Measurements from ENCODE around the gene PROSER1.

PROSER1 gene

DNA sequence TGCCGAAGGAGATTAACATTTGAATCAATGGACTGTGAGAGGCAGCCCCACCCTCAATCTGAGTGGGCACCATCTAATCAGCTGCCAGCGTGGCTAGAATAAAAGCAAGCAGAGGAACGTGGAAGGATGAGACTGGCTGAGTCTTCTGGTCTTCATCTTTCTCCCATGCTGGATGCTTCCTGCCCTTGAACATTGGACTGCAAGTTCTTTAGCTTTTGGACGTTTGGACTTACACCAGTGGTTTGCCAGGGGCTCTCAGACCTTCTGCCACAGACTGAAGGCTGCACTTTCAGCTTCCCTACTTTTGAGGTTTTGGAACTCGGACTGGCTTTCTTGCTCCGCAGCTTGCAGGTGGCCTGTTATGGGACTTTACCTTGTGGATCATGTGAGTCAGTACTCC is 15.1 kb upstream of the PROSER1 start:
- Histone ChIP-seq H3K79me1 (ENCODE audit: low read depth, low read length) (no peaks in the 10 kb centered on the region), H2BK12ac (ENCODE audit: low read length) (no peak overlapping the region), H3K23ac (ENCODE audit: low read depth, low read length, poor library complexity) (no peak overlapping the region), H2AFZ (ENCODE audit: low read length) (no peak overlapping the region), H2BK120ac (ENCODE audit: low read depth, low read length) (no peak overlapping the region), H4K8ac (ENCODE audit: low read depth, low read length) (no peak overlapping the region), H2AK5ac (ENCODE audit: low read depth, low read length) (no peak overlapping the region), H3K27ac (replicated peaks; ENCODE audit: low read length) (no peak overlapping the region), H3K18ac (ENCODE audit: low read length) (no peak overlapping the region), H3K36me3 (replicated peaks in 1 of 2; ENCODE audit: control insufficient read depth in 2 of 2, insufficient read depth in 2 of 2, low read length in 2 of 2) (peaks cover 0 to 40% of the 10 kb centered on the region in 2 donors), H3K4me2 (ENCODE audit: insufficient read depth, low read length, poor library complexity, severe bottlenecking) (no peak overlapping the region), H3K4ac (ENCODE audit: low read length) (no peak overlapping the region), H3K4me3 (ENCODE audit: low read length in 2 of 2) (no peak overlapping the region), H3K9me3 (replicated peaks in 1 of 2; ENCODE audit: control insufficient read depth in 2 of 2, insufficient read depth in 1 of 2, low read depth in 1 of 2, low read length in 2 of 2) (no peaks in the 10 kb centered on the region), H3K9ac (ENCODE audit: low read depth, low read length, poor library complexity) (no peak overlapping the region), H3K14ac (ENCODE audit: low read length) (no peak overlapping the region), H2BK15ac (ENCODE audit: low read length) (no peak overlapping the region), H4K91ac (ENCODE audit: low read depth, low read length, poor library complexity) (no peak overlapping the region), H3K27me3 (ENCODE audit: control insufficient read depth in 3 of 3, insufficient read depth in 3 of 3, low read depth in 1 of 3, low read length in 3 of 3) (no peaks in the 10 kb centered on the region), H3K4me1 (ENCODE audit: control insufficient read depth in 2 of 2, insufficient read depth in 1 of 2, low read depth in 1 of 2, low read length in 2 of 2) (peaks cover 0 to 4% of the 10 kb centered on the region in 2 donors), H2BK5ac (ENCODE audit: low read length) (no peak overlapping the region)
- no CpG with 5 or more reads among the region's 6 CpGs for WGBS, 2 donors (ENCODE audit: extremely low coverage in 2 of 2, insufficient read length in 2 of 2, insufficient replicate concordance in 1 of 2)
- DNase-seq (ENCODE audit: low spot score): no peak

DNA sequence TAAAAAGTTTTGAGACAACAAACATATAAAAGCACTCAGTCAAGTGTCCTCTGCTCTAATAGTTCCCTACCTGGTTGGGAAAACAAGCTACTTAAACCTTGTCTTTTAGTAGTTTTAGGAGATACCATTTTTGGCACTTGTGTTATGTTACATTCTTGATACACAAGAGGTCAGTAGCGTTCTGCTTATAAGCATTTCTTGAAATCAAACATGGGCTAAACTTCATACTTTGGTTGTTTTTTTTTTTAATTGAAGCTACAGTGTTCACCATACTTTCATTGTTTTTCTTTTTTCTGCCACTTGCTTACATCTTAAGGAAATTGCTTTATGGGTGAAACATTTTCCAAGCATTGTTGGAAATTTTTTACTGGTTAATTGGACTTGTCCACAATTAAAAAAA is 13.3 kb upstream of the PROSER1 start:
- no peak overlapping the region for H2AFZ ChIP-seq (ENCODE audit: low read length)
- no peak overlapping the region for H3K27ac ChIP-seq (replicated peaks; ENCODE audit: low read length)
- H3K18ac ChIP-seq (ENCODE audit: low read length): no peak overlapping the region
- H3K4ac ChIP-seq (ENCODE audit: low read length): no peak overlapping the region
- H3K9me3 ChIP-seq (replicated peaks in 1 of 2; ENCODE audit: control insufficient read depth in 2 of 2, insufficient read depth in 1 of 2, low read depth in 1 of 2, low read length in 2 of 2): no peaks in the 10 kb centered on the region
- H3K36me3 ChIP-seq (replicated peaks in 1 of 2; ENCODE audit: control insufficient read depth in 2 of 2, insufficient read depth in 2 of 2, low read length in 2 of 2): peaks cover 0 to 45% of the 10 kb centered on the region in 2 donors
- H3K9ac ChIP-seq (ENCODE audit: low read depth, low read length, poor library complexity): no peak overlapping the region
- no peak overlapping the region for H3K4me2 ChIP-seq (ENCODE audit: insufficient read depth, low read length, poor library complexity, severe bottlenecking)
- no peak overlapping the region for H2BK15ac ChIP-seq (ENCODE audit: low read length)
- peaks cover 0 to 4% of the 10 kb centered on the region in 2 donors for H3K4me1 ChIP-seq (ENCODE audit: control insufficient read depth in 2 of 2, insufficient read depth in 1 of 2, low read depth in 1 of 2, low read length in 2 of 2)
- DNase-seq (ENCODE audit: low spot score): peak; percentile 26
- H2BK120ac ChIP-seq (ENCODE audit: low read depth, low read length): no peak overlapping the region
- no peak overlapping the region for H2AK5ac ChIP-seq (ENCODE audit: low read depth, low read length)
- no peak overlapping the region for H2BK5ac ChIP-seq (ENCODE audit: low read length)
- H3K4me3 ChIP-seq (ENCODE audit: low read length in 2 of 2): no peak overlapping the region
- H3K14ac ChIP-seq (ENCODE audit: low read length): no peak overlapping the region
- no peaks in the 10 kb centered on the region for H3K27me3 ChIP-seq (ENCODE audit: control insufficient read depth in 3 of 3, insufficient read depth in 3 of 3, low read depth in 1 of 3, low read length in 3 of 3)
- H4K8ac ChIP-seq (ENCODE audit: low read depth, low read length): no peak overlapping the region
- no peak overlapping the region for H2BK12ac ChIP-seq (ENCODE audit: low read length)
- no peak overlapping the region for H4K91ac ChIP-seq (ENCODE audit: low read depth, low read length, poor library complexity)
- no peak overlapping the region for H3K23ac ChIP-seq (ENCODE audit: low read depth, low read length, poor library complexity)
- WGBS, 2 donors (ENCODE audit: extremely low coverage in 2 of 2, insufficient read length in 2 of 2, insufficient replicate concordance in 1 of 2): no CpG with 5 or more reads among the region's 1 CpG
- H3K79me1 ChIP-seq (ENCODE audit: low read depth, low read length): no peaks in the 10 kb centered on the region

DNA sequence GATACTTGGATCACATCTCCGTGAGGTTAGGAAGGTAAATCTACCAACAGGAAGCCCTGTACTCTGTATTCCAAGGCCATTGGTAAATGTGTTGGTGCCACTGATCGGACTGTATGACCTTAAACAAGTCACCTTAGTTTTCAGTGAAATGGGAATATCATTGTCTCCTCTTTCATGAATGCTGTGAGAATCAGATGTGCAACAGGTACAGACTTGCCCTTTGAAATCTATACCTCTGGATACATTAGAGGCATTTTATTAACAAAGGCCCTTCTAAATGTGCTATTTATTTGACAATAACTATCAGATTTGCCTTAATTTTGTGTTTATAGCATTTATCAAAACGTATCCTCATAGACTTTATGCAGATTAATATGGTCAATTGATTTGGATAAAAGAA is 11.4 kb upstream of the PROSER1 start:
- Histone ChIP-seq H4K91ac (ENCODE audit: low read depth, low read length, poor library complexity) (no peak overlapping the region), H3K79me1 (ENCODE audit: low read depth, low read length) (no peaks in the 10 kb centered on the region), H3K4me2 (ENCODE audit: insufficient read depth, low read length, poor library complexity, severe bottlenecking) (no peak overlapping the region), H2AK5ac (ENCODE audit: low read depth, low read length) (no peak overlapping the region), H2BK12ac (ENCODE audit: low read length) (no peak overlapping the region), H2BK120ac (ENCODE audit: low read depth, low read length) (no peak overlapping the region), H3K14ac (ENCODE audit: low read length) (no peak overlapping the region), H2BK15ac (ENCODE audit: low read length) (no peak overlapping the region), H2BK5ac (ENCODE audit: low read length) (no peak overlapping the region), H3K4ac (ENCODE audit: low read length) (no peak overlapping the region), H3K27me3 (ENCODE audit: control insufficient read depth in 3 of 3, insufficient read depth in 3 of 3, low read depth in 1 of 3, low read length in 3 of 3) (no peaks in the 10 kb centered on the region), H4K8ac (ENCODE audit: low read depth, low read length) (no peak overlapping the region), H3K9ac (ENCODE audit: low read depth, low read length, poor library complexity) (no peak overlapping the region), H3K4me3 (ENCODE audit: low read length in 2 of 2) (no peak overlapping the region), H3K9me3 (replicated peaks in 1 of 2; ENCODE audit: control insufficient read depth in 2 of 2, insufficient read depth in 1 of 2, low read depth in 1 of 2, low read length in 2 of 2) (no peaks in the 10 kb centered on the region), H3K4me1 (ENCODE audit: control insufficient read depth in 2 of 2, insufficient read depth in 1 of 2, low read depth in 1 of 2, low read length in 2 of 2) (peaks cover 0 to 4% of the 10 kb centered on the region in 2 donors), H2AFZ (ENCODE audit: low read length) (no peak overlapping the region), H3K36me3 (replicated peaks in 1 of 2; ENCODE audit: control insufficient read depth in 2 of 2, insufficient read depth in 2 of 2, low read length in 2 of 2) (peaks cover 0 to 61% of the 10 kb centered on the region in 2 donors), H3K27ac (replicated peaks; ENCODE audit: low read length) (no peak overlapping the region), H3K23ac (ENCODE audit: low read depth, low read length, poor library complexity) (no peak overlapping the region), H3K18ac (ENCODE audit: low read length) (no peak overlapping the region)
- no peak for DNase-seq (ENCODE audit: low spot score)
- no CpG with 5 or more reads among the region's 3 CpGs for WGBS, 2 donors (ENCODE audit: extremely low coverage in 2 of 2, insufficient read length in 2 of 2, insufficient replicate concordance in 1 of 2)

DNA sequence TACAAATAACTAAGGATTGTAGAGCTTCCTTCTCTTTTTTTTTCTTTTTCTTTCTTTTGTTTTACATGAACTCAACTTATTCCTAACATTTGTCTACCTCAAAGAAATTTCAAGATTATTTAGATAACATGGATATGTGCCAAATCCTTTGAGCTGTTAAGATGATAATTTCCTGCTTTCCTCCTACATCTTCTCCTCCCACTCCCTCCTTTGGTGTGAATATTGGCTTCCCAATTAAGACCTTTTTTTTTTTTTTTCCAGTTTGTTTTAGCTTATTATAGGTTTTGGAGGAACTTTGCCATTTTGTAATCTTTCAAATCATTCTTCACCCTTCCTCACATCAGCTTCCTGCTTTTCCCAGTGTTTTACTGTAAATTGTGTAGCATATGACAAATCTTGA is 10.9 kb upstream of the PROSER1 start:
- Histone ChIP-seq H3K27ac (replicated peaks; ENCODE audit: low read length) (no peak overlapping the region), H3K14ac (ENCODE audit: low read length) (no peak overlapping the region), H3K27me3 (ENCODE audit: control insufficient read depth in 3 of 3, insufficient read depth in 3 of 3, low read depth in 1 of 3, low read length in 3 of 3) (no peaks in the 10 kb centered on the region), H3K4me1 (ENCODE audit: control insufficient read depth in 2 of 2, insufficient read depth in 1 of 2, low read depth in 1 of 2, low read length in 2 of 2) (peaks cover 0 to 4% of the 10 kb centered on the region in 2 donors), H3K9ac (ENCODE audit: low read depth, low read length, poor library complexity) (no peak overlapping the region), H2BK5ac (ENCODE audit: low read length) (no peak overlapping the region), H3K36me3 (replicated peaks in 1 of 2; ENCODE audit: control insufficient read depth in 2 of 2, insufficient read depth in 2 of 2, low read length in 2 of 2) (peaks cover 3 to 65% of the 10 kb centered on the region in 2 donors), H3K18ac (ENCODE audit: low read length) (no peak overlapping the region), H4K91ac (ENCODE audit: low read depth, low read length, poor library complexity) (no peak overlapping the region), H2AK5ac (ENCODE audit: low read depth, low read length) (no peak overlapping the region), H2BK15ac (ENCODE audit: low read length) (no peak overlapping the region), H4K8ac (ENCODE audit: low read depth, low read length) (no peak overlapping the region), H3K4me3 (ENCODE audit: low read length in 2 of 2) (no peak overlapping the region), H3K4me2 (ENCODE audit: insufficient read depth, low read length, poor library complexity, severe bottlenecking) (no peak overlapping the region), H3K23ac (ENCODE audit: low read depth, low read length, poor library complexity) (no peak overlapping the region), H2BK12ac (ENCODE audit: low read length) (no peak overlapping the region), H3K79me1 (ENCODE audit: low read depth, low read length) (no peaks in the 10 kb centered on the region), H2AFZ (ENCODE audit: low read length) (no peak overlapping the region), H2BK120ac (ENCODE audit: low read depth, low read length) (no peak overlapping the region), H3K9me3 (replicated peaks in 1 of 2; ENCODE audit: control insufficient read depth in 2 of 2, insufficient read depth in 1 of 2, low read depth in 1 of 2, low read length in 2 of 2) (no peaks in the 10 kb centered on the region), H3K4ac (ENCODE audit: low read length) (no peak overlapping the region)
- DNase-seq (ENCODE audit: low spot score): no peak

Measured in neuronal stem cell (in vitro differentiated cells).